GM12892 (cell line): ENCODE data around the gene TYW1B.
"Not testable (repeated sequence)": the region's sequence is repeated elsewhere in the genome, so short reads cannot be mapped to it uniquely, and the experiment has no call there.

Experiments
- POLR2A ChIP-seq: IDR thresholded peaks from 2 replicates; pipeline ENCODE4 v1.6.1; 2011; ENCODE audit warnings: low read depth, low read length, control low read depth
- POLR2AphosphoS5 ChIP-seq: IDR thresholded peaks from 2 replicates; pipeline ENCODE4 v1.6.1; 2011; ENCODE audit warnings: low read depth, low read length, control low read depth

- TF ChIP-seq POLR2A, POLR2AphosphoS5: not testable (repeated sequence)
Measured at GRCh38 chr7:72837291-72837690, 9.3 kb upstream of the TYW1B start.
